PC-3 (cell line): ENCODE results near the gene ALPK1. TPM values are rescaled to one million over a fixed set of nuclear protein-coding genes. Genes with fewer than 3 reads are reported as not detected.

Experiments used
- ATAC-seq: fragments of 200-7000 bp; cut with Tn5 transposase; 2 replicates; pipeline ENCODE4 v1.9.1; 2020; ENCODE audit warnings: mild to moderate bottlenecking, moderate library complexity
- BruUV-seq: library from RNA; stranded (reverse); fragments of 400-500 nt; replicated peaks from 2 replicates; lab custom pipeline; 2021; lab: Mats Ljungman, UMichigan
- CTCF ChIA-PET: fragments of 300-600 bp; sonication (Branson Sonifier 250); formaldehyde crosslinking; loops from one replicate; lab custom pipeline; 2022; ENCODE audit warnings: antibody characterized with exemption; lab: Charles Lee
- POLR2A ChIA-PET: fragments of 300-600 bp; sonication (Branson Sonifier 250); formaldehyde crosslinking; loops from one replicate; lab custom pipeline; 2022; ENCODE audit warnings: antibody characterized with exemption; ENCODE audit not compliant: unreplicated experiment; lab: Charles Lee
- DNase-seq: peaks from one replicate; pipeline ENCODE4 v3.0.0-alpha.2; 2015
- H2AFZ ChIP-seq: fragments of 300-600 bp; sonication (generic); 2 replicates; pipeline ENCODE4 v1.6.0; 2016; ENCODE audit warnings: antibody characterized with exemption, low read length
- H3F3A ChIP-seq: fragments of 300-600 bp; sonication (generic); one replicate; pipeline ENCODE4 v1.6.0; 2017; ENCODE audit warnings: antibody characterized with exemption, low read length, control low read depth, mild to moderate bottlenecking; ENCODE audit not compliant: unreplicated experiment
- H3K27ac ChIP-seq: fragments of 300-600 bp; sonication (generic); 2 replicates; pipeline ENCODE4 v1.5.1; 2016; ENCODE audit warnings: mild to moderate bottlenecking, low read length
- H3K27me3 ChIP-seq: fragments of 300-600 bp; sonication (generic); 2 replicates; pipeline ENCODE4 v1.6.1; 2016; ENCODE audit warnings: low read length, mixed read lengths
- H3K36me3 ChIP-seq: fragments of 300-600 bp; sonication (generic); 2 replicates; pipeline ENCODE4 v1.6.1; 2016; ENCODE audit warnings: low read depth, mixed run types, low read length, mixed read lengths
- H3K4me1 ChIP-seq: fragments of 300-600 bp; sonication (generic); 2 replicates; pipeline ENCODE4 v1.5.1; 2016; ENCODE audit warnings: low read length; ENCODE audit not compliant: insufficient read depth
- H3K4me2 ChIP-seq: fragments of 300-600 bp; sonication (generic); 2 replicates; pipeline ENCODE4 v1.6.0; 2016; ENCODE audit warnings: low read length
- H3K4me3 ChIP-seq: fragments of 300-600 bp; sonication (generic); 2 replicates; pipeline ENCODE4 v1.5.1; 2016; ENCODE audit warnings: mild to moderate bottlenecking, low read length, mixed read lengths
- H3K79me2 ChIP-seq: fragments of 300-600 bp; sonication (generic); 2 replicates; pipeline ENCODE4 v1.6.1; 2017; ENCODE audit warnings: low read length, mixed read lengths
- H3K9ac ChIP-seq: fragments of 300-600 bp; sonication (generic); 2 replicates; pipeline ENCODE4 v1.6.0; 2016; ENCODE audit warnings: mild to moderate bottlenecking, low read length
- H3K9me2 ChIP-seq: fragments of 300-600 bp; sonication (generic); replicated peaks from 2 replicates; pipeline ENCODE4 v1.6.1; 2016; ENCODE audit warnings: mixed run types, low read length, mixed read lengths
- H3K9me3 ChIP-seq: fragments of 300-600 bp; sonication (generic); 2 replicates; pipeline ENCODE4 v1.6.1; 2016; ENCODE audit warnings: low read length, mixed read lengths
- H4K20me1 ChIP-seq: fragments of 300-600 bp; sonication (generic); 2 replicates; pipeline ENCODE4 v1.6.1; 2016; ENCODE audit warnings: low read length, mixed read lengths
- CTCF ChIP-seq: fragments of 300-600 bp; sonication (generic); conservative IDR thresholded peaks from 2 replicates; pipeline ENCODE4 v1.5.1; 2017; ENCODE audit warnings: antibody characterized with exemption, low read depth, mild to moderate bottlenecking, low read length
- EZH2 ChIP-seq: fragments of 300-600 bp; sonication (generic); IDR thresholded peaks from one replicate; pipeline ENCODE4 v1.6.1; 2017; ENCODE audit warnings: antibody characterized with exemption, mild to moderate bottlenecking, low read length; ENCODE audit not compliant: unreplicated experiment
- EZH2phosphoT487 ChIP-seq: fragments of 300-600 bp; sonication (generic); IDR thresholded peaks from 2 replicates; pipeline ENCODE4 v1.6.1; 2018; ENCODE audit warnings: mild to moderate bottlenecking, antibody characterized with exemption, low read length, borderline replicate concordance
- intact Hi-C: fragments of 100-400 bp; cut with micrococcal nuclease; formaldehyde crosslinking; loops from 2 replicates; pipeline ENCODE4 v1.9.0; 2023
- total RNA-seq: library from RNA; depleted of rRNA; stranded (reverse); fragments of >200 nt; gene quantifications from 2 replicates; pipeline ENCODE4 v1.2.3, GENCODE V29; 2014

Gene ALPK1
- total RNA-seq, 1 experiment from 2014 or later: 4.2 TPM

GRCh38 chr4:112311516-112311915 is 14.3 kb downstream of the ALPK1 start:
- ChIA-PET CTCF (no interaction called here), POLR2A (no interaction called here)
- H2AFZ ChIP-seq: no peak overlapping the region
- no peaks in the 10 kb centered on the region for H3K9me2 ChIP-seq
- DNase-seq (no peak), ATAC-seq (no peak)
- no peaks in the 10 kb centered on the region for H3K4me1 ChIP-seq
- H3K79me2 ChIP-seq: no peaks in the 10 kb centered on the region
- H3K9ac ChIP-seq: no peak overlapping the region
- TF ChIP-seq EZH2phosphoT487: no peak
- no peak for TF ChIP-seq EZH2
- TF ChIP-seq CTCF: no peak
- H3K4me3 ChIP-seq: no peak overlapping the region
- no peaks in the 10 kb centered on the region for H3F3A ChIP-seq
- no TSS peak for BruUV-seq
- intact Hi-C loops: no loop called here
- no peak overlapping the region for H3K27ac ChIP-seq
- H3K9me3 ChIP-seq: no peaks in the 10 kb centered on the region
- no peaks in the 10 kb centered on the region for H4K20me1 ChIP-seq
- H3K4me2 ChIP-seq: no peak overlapping the region
- H3K27me3 ChIP-seq: no peaks in the 10 kb centered on the region
- no peaks in the 10 kb centered on the region for H3K36me3 ChIP-seq

GRCh38 chr4:112312610-112313239 is 15.6 kb downstream of the ALPK1 start:
- POLR2A ChIA-PET: no interaction called here

GRCh38 chr4:112315446-112315845 is 18.3 kb downstream of the ALPK1 start:
- H3K9me2 ChIP-seq: no peaks in the 10 kb centered on the region
- no peaks in the 10 kb centered on the region for H3K4me1 ChIP-seq
- H3K27ac ChIP-seq: no peak overlapping the region
- ATAC-seq: no peak
- no peaks in the 10 kb centered on the region for H3K79me2 ChIP-seq
- CTCF ChIA-PET: no interaction called here
- TF ChIP-seq CTCF (no peak), EZH2 (no peak), EZH2phosphoT487 (no peak)
- no peak overlapping the region for H2AFZ ChIP-seq
- DNase-seq: no peak
- no peaks in the 10 kb centered on the region for H3K27me3 ChIP-seq
- no peaks in the 10 kb centered on the region for H4K20me1 ChIP-seq
- no peaks in the 10 kb centered on the region for H3F3A ChIP-seq
- intact Hi-C loops: no loop called here
- POLR2A ChIA-PET: no interaction called here
- no peaks in the 10 kb centered on the region for H3K9me3 ChIP-seq
- BruUV-seq: no TSS peak
- no peak overlapping the region for H3K4me3 ChIP-seq
- no peak overlapping the region for H3K4me2 ChIP-seq
- H3K36me3 ChIP-seq: no peaks in the 10 kb centered on the region
- no peak overlapping the region for H3K9ac ChIP-seq

More at GRCh38 chr4:112312610-112313239, 15.6 kb downstream of the ALPK1 start:
- Histone ChIP-seq H3K79me2 (no peaks in the 10 kb centered on the region), H3K9me3 (no peaks in the 10 kb centered on the region), H3K4me3 (no peak overlapping the region), H3K4me1 (no peaks in the 10 kb centered on the region), H2AFZ (no peak overlapping the region), H3K4me2 (no peak overlapping the region), H3K36me3 (no peaks in the 10 kb centered on the region), H3K9ac (no peak overlapping the region), H3K9me2 (no peaks in the 10 kb centered on the region), H3K27me3 (no peaks in the 10 kb centered on the region), H3F3A (no peaks in the 10 kb centered on the region), H4K20me1 (no peaks in the 10 kb centered on the region), H3K27ac (no peak overlapping the region)
- BruUV-seq: no TSS peak
- DNase-seq (no peak), ATAC-seq (no peak)
- no peak for TF ChIP-seq EZH2phosphoT487
- TF ChIP-seq EZH2: no peak
- intact Hi-C loops: no loop called here
- CTCF ChIA-PET: no interaction called here
